Lower lobe of right lung (tissue), 2 donors: Measurements from ENCODE around the gene ANKRD33. TPM values are rescaled to one million over a fixed set of nuclear protein-coding genes. Genes with fewer than 3 reads are reported as not detected.
A peak's percentile ranks its signal among the peaks of the same experiment; 100 is the strongest.

Experiments
- ATAC-seq, 2 donors: fragments of 200-7000 bp; cut with Tn5 transposase; one replicate each; pipeline ENCODE4 v1.9.1; 2020 to 2022; ENCODE audit warnings: mild to moderate bottlenecking in 2 of 2, moderate library complexity in 2 of 2
- DNase-seq: peaks from one replicate; pipeline ENCODE4 v3.0.0-alpha.2; 2020
- H3K27ac ChIP-seq: fragments of 200-600 bp; one replicate; pipeline ENCODE4 v1.8.0; 2022
- H3K27me3 ChIP-seq: fragments of 200-600 bp; one replicate; pipeline ENCODE4 v1.8.0; 2022; ENCODE audit warnings: low read depth
- H3K36me3 ChIP-seq: fragments of 200-600 bp; one replicate; pipeline ENCODE4 v1.8.0; 2022; ENCODE audit warnings: mild to moderate bottlenecking
- H3K4me1 ChIP-seq: fragments of 200-600 bp; one replicate; pipeline ENCODE4 v1.8.0; 2022
- H3K4me3 ChIP-seq: fragments of 200-600 bp; one replicate; pipeline ENCODE4 v1.8.0; 2022; ENCODE audit warnings: mild to moderate bottlenecking
- H3K9me3 ChIP-seq: fragments of 200-600 bp; one replicate; pipeline ENCODE4 v1.8.0; 2022
- CTCF ChIP-seq: fragments of 200-600 bp; IDR thresholded peaks from one replicate; pipeline ENCODE4 v1.8.0; 2022; ENCODE audit warnings: antibody characterized with exemption, mild to moderate bottlenecking
- intact Hi-C: fragments of 100-400 bp; cut with DNase I; formaldehyde crosslinking; loops from one replicate; pipeline ENCODE4 v1.11.0; 2022
- total RNA-seq: library from RNA; stranded (reverse); fragmentation: NEBNext Ultra II Directional; extraction: Animal tissue kit (Norgen Biotek cat#: 25700); gene quantifications from one replicate; pipeline ENCODE4 v1.2.1, GENCODE V29; 2021
- donor health status: DM: no; HTN: yes; CAD: no; lungs with severe emphysema.

ANKRD33 gene
- total RNA-seq, 1 donor from 2014 or later, result not detected

DNA sequence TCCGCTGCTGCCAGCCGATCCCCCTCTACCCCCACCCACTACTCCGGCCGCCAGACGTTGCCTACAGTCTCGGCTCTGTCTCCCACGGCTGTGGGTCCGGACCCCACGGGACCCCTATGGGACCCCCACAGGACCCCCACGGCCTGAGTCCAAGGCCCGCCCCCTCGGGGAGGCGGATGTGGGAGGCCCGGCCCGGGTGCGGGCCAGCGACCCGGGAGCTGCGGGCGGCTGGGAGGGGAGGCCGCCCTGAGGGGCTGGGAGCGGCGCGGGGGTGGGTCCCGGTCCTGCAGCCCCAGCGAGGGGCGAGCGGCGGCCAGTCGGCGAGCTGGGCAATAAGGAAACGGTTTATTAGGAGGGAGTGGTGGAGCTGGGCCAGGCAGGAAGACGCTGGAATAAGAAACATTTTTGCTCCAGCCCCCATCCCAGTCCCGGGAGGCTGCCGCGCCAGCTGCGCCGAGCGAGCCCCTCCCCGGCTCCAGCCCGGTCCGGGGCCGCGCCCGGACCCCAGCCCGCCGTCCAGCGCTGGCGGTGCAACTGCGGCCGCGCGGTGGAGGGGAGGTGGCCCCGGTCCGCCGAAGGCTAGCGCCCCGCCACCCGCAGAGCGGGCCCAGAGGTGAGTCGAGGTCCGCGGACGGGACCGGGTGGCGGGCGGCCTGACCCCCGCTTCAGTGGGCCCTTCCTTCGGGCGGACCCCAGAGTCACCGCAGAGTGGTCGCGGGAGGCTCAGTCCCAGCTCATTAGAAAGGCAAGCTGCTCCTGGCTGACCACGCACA, 19.4 kb downstream of the ANKRD33 start, which contains the start of gene ACVRL1:
Gene ACVRL1, plus strand, starts transcription at position 422 of the 773 bp plus-strand sequence. CDS start 4,971 bp downstream, outside the sequence.
- H3K27me3 ChIP-seq, result peaks cover 19% of the 10 kb centered on the region
- H3K4me3 ChIP-seq, result peak within 1 kb of the TSS; percentile 65
- H3K27ac ChIP-seq, result peak within 1 kb of the TSS; percentile 92
- intact Hi-C loops, result no loop called here
- TF ChIP-seq CTCF, result no peak
- H3K36me3 ChIP-seq, result no peaks in the 10 kb centered on the region
- peaks cover 73% of the 10 kb centered on the region for H3K4me1 ChIP-seq
- no peaks in the 10 kb centered on the region for H3K9me3 ChIP-seq
- DNase-seq (peak; percentile 49), ATAC-seq (peak; percentile 3 to 7)

DNA sequence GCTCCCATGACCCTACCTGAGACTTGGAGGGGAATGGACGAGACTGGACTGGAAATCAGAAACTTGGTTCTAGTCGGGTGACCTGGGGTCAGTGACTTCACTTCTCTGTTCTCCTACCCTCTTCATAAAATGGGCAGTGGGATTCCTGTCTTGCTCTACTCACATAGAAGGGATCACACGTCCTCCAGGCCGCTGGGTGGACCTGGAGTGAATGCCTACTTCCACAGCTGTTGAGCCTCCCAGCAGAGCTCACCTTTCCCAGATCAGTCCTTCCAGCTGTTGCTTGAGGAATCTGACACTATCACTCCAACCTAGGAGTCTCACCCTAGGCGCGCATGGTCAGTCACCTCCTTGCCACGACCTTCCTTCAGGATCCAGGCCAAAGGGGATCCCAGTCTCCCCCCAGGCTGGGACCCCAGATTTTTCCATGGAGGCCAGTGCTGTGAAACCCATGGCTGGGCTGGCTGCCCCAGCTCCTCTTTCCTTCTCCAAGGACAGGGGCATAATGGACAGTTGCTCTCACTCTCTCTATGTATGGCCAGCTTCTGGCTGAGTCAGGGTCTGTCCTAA, 20.0 kb downstream of the ANKRD33 start:
- H3K36me3 ChIP-seq, result no peaks in the 10 kb centered on the region
- DNase-seq (no peak), ATAC-seq (no peak)
- H3K27ac ChIP-seq, result peak overlapping the region; percentile 92
- peaks cover 78% of the 10 kb centered on the region for H3K4me1 ChIP-seq
- intact Hi-C loops, result no loop called here
- H3K9me3 ChIP-seq, result no peaks in the 10 kb centered on the region
- peak overlapping the region; percentile 65 for H3K4me3 ChIP-seq
- peaks cover 19% of the 10 kb centered on the region for H3K27me3 ChIP-seq
- no peak for TF ChIP-seq CTCF

DNA sequence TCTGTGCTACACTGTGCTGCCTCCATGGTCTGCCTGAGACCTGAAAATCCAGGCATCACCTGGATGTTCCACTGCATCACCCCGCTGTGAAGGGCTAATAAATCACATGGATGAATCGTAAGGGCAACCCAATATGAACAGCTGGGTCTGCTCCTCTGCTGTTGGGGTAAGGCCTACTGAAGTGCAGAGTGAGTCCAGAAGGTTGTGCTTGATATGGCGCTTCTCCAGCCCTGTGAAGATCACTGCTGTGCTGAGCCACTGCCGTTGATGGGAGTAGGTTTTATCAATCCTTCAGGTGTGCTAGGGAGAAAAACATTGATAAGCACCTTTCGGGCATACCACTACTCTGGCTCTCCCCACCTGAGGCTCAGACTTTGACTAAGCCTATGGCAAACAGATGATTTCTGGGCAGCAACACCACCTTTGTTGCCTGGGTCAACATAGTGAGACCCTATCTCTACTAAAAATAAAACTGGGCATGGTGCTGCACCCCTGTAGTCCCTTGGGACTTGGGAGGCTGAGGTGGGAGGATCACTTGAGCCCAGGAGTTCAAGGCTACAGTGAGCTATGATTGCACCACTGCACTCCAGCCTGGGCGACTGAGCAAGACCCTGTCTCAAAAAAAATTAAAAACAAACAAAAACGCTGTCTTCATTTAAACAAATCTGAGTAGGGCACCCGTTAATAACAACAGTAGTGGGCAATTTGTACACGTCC, 21.1 kb downstream of the ANKRD33 start:
- no peak for ATAC-seq
- intact Hi-C loops, result no loop called here
- peak overlapping the region; percentile 65 for H3K4me3 ChIP-seq
- H3K4me1 ChIP-seq, result peaks cover 89% of the 10 kb centered on the region
- peaks cover 19% of the 10 kb centered on the region for H3K27me3 ChIP-seq
- no peak for DNase-seq
- TF ChIP-seq CTCF, result no peak
- H3K9me3 ChIP-seq, result no peaks in the 10 kb centered on the region
- H3K27ac ChIP-seq, result peak overlapping the region; percentile 92
- no peaks in the 10 kb centered on the region for H3K36me3 ChIP-seq

DNA sequence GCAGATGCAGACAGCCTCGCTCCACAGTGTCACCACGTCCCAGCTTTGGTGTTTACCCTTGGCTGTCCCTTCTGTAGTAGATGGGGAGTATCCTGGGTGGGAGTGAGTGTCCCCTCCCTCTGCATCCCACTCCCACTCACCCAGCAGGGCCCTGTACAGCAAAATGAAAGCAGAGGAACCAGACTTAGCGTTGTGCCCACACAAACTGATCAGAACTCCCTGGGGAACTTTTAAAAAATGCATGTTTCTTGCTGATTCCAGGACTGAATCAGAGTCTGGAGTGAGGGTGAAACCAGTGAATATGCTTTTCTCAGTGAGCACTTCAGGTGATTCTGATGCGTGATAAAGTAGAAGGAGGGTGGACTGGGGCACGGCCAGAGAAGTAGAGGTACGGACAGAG, 22.3 kb downstream of the ANKRD33 start:
- Histone ChIP-seq H3K9me3 (no peaks in the 10 kb centered on the region), H3K27ac (peak overlapping the region; percentile 92), H3K27me3 (peaks cover 19% of the 10 kb centered on the region), H3K36me3 (peaks cover 8% of the 10 kb centered on the region), H3K4me1 (peaks cover 89% of the 10 kb centered on the region), H3K4me3 (peak overlapping the region; percentile 65)
- ATAC-seq, result no peak
- intact Hi-C loops, result loop anchor here (10.0 kb wide), 1 partner anchor 75 kb away; no protein-coding TSS in a partner anchor
- TF ChIP-seq CTCF, result no peak
- no peak for DNase-seq

- Histone ChIP-seq H3K4me1 (peaks cover 90% of the 10 kb centered on the region), H3K27me3 (peaks cover 19% of the 10 kb centered on the region), H3K36me3 (peaks cover 13% of the 10 kb centered on the region), H3K4me3 (peak overlapping the region; percentile 65), H3K9me3 (no peaks in the 10 kb centered on the region), H3K27ac (peak overlapping the region; percentile 92)
- TF ChIP-seq CTCF, result no peak
- peak; percentile 30 for DNase-seq
- ATAC-seq, result no peak
- intact Hi-C loops, result loop anchor here (10.0 kb wide), 1 partner anchor 74 kb away; no protein-coding TSS in a partner anchor
Measured at GRCh38 chr12:51910691-51911090, 22.8 kb downstream of the ANKRD33 start.
